ENCODE results near the gene ABITRAM. TPM values are rescaled to one million over a fixed set of nuclear protein-coding genes. Genes with fewer than 3 reads are reported as not detected.

Gene ABITRAM
- total RNA-seq, 1 experiment from 2014 or later = 13.4 TPM

GRCh38 chr9:108951578-108951977 is 17.4 kb downstream of the ABITRAM start:
- Histone ChIP-seq H4K20me1 (ENCODE audit: insufficient read depth) (no peaks in the 10 kb centered on the region), H3K27ac (ENCODE audit: low read depth, low read length) (no peak overlapping the region), H3K36me3 (ENCODE audit: control insufficient read depth in 1 of 2, insufficient read depth in 2 of 2, low read length in 2 of 2) (peaks cover 0 to 8% of the 10 kb centered on the region in 2 experiments; a peak in 1 of 4 replicates), H3K9ac (ENCODE audit: low read length) (no peak overlapping the region), H3K9me2 (ENCODE audit: insufficient read depth) (no peaks in the 10 kb centered on the region), H3K4me1 (ENCODE audit: control insufficient read depth in 1 of 2, insufficient read depth in 2 of 2, low read length in 2 of 2) (no peaks in the 10 kb centered on the region), H3K79me2 (ENCODE audit: insufficient read depth, low read length) (no peaks in the 10 kb centered on the region; the same call in 1 of the 2 replicates), H2AFZ (ENCODE audit: low read depth, low read length, poor library complexity, severe bottlenecking) (no peak overlapping the region), H3K27me3 (ENCODE audit: insufficient read depth, low read length) (no peaks in the 10 kb centered on the region), H3K4me3 (replicated peaks in 1 of 2; ENCODE audit: low read depth in 1 of 2, low read length in 2 of 2) (no peak overlapping the region), H3K4me2 (ENCODE audit: low read length) (no peak overlapping the region), H3K9me3 (ENCODE audit: control insufficient read depth in 1 of 2, insufficient read depth in 1 of 2, low read depth in 1 of 2, low read length in 2 of 2) (no peaks in the 10 kb centered on the region)
- BruUV-seq (replicated peaks) = no TSS peak
- RAD21 ChIA-PET (ENCODE audit: low non-redundant PET in 1 of 2, low total read pairs in 2 of 2, uncharacterized antibody in 2 of 2, unreplicated experiment in 2 of 2) = no interaction called here
- POLR2A ChIA-PET = no interaction called here
- DNase-seq (ENCODE audit: low read depth, low spot score) (no peak), ATAC-seq (no peak)
- CTCF ChIA-PET = no interaction called here
- TF ChIP-seq TCF7L2 (IDR thresholded peaks at IDR 0.05; ENCODE audit: borderline replicate concordance, extremely low read depth, insufficient read depth, insufficient read length) = peak; percentile 69
- no peak for TF ChIP-seq EZH2 (IDR thresholded peaks at IDR 0.05)
- TF ChIP-seq CBX3 (IDR thresholded peaks at IDR 0.05; ENCODE audit: low read depth) = no peak
- no peak for TF ChIP-seq ELF1 (IDR thresholded peaks at IDR 0.05; ENCODE audit: borderline replicate concordance, low read depth)
- no peak for TF ChIP-seq SRF (IDR thresholded peaks at IDR 0.05; ENCODE audit: low read depth)
- no peak for TF ChIP-seq REST (IDR thresholded peaks at IDR 0.05; ENCODE audit: low read depth)
- intact Hi-C loops (cut with micrococcal nuclease) = loop anchor here (5.0 kb wide), 1 partner anchor 1306 kb away; the partner anchor contains the start of gene TXN

All from HCT116 (cell line).